ENCODE measurements around the gene RUVBL1.

GRCh38 chr3:128152419-128153155, 29.0 kb upstream of the RUVBL1 start:
- TF ChIP-seq POLR2A (IDR thresholded peaks at IDR 0.05) = no peak
- TF ChIP-seq POLR2AphosphoS5 (IDR thresholded peaks at IDR 0.05) = no peak

Data from sigmoid colon (tissue), 4 donors.